HL-60 (cell line): ENCODE results near the gene CHN2.

ENCODE experiments used
- DNase-seq, 2 experiments: peaks; one replicate each; pipeline ENCODE4 v3.0.0-alpha.2; 2010 to 2020; ENCODE audit warnings: low read depth in 1 of 2, low spot score in 1 of 2
- H3K27ac ChIP-seq: fragments of 250-450 bp; sonication (Bioruptor Pico); replicated peaks from 2 replicates; pipeline ENCODE4 v1.5.1; 2020; ENCODE audit warnings: mild to moderate bottlenecking, moderate library complexity
- H3K27me3 ChIP-seq: fragments of 250-450 bp; sonication (Bioruptor Pico); 2 replicates; pipeline ENCODE4 v1.5.1; 2021; ENCODE audit warnings: mild to moderate bottlenecking, moderate library complexity; ENCODE audit not compliant: insufficient read depth, poor library complexity, severe bottlenecking
- H3K4me3 ChIP-seq: replicated peaks from 2 replicates; pipeline ENCODE4 v1.5.1; 2011; ENCODE audit warnings: mild to moderate bottlenecking, control low read depth, low read length; ENCODE audit not compliant: insufficient read depth
- CTCF ChIP-seq: IDR thresholded peaks from one replicate; pipeline ENCODE4 v1.5.1; 2011; ENCODE audit warnings: low read length, control low read depth, inconsistent platforms; ENCODE audit not compliant: insufficient read depth
- GABPA ChIP-seq: IDR thresholded peaks from 2 replicates; pipeline ENCODE4 v1.6.1; 2012; ENCODE audit warnings: low read depth
- POLR2AphosphoS5 ChIP-seq: IDR thresholded peaks from 2 replicates; pipeline ENCODE4 v1.6.1; 2012; ENCODE audit warnings: low read depth
- REST ChIP-seq: IDR thresholded peaks from 2 replicates; pipeline ENCODE4 v1.6.1; 2012; ENCODE audit warnings: low read depth; ENCODE audit not compliant: insufficient replicate concordance
- SPI1 ChIP-seq: IDR thresholded peaks from 2 replicates; pipeline ENCODE4 v1.6.1; 2012; ENCODE audit warnings: low read depth, mild to moderate bottlenecking, borderline replicate concordance

The CHN2 gene

GRCh38 chr7:29432721-29433120, 238.1 kb downstream of the CHN2 start:
- H3K27ac ChIP-seq: no peak overlapping the region
- DNase-seq: no peak
- no peaks in the 10 kb centered on the region for H3K27me3 ChIP-seq
- no peak for TF ChIP-seq POLR2AphosphoS5
- no peak for TF ChIP-seq REST
- TF ChIP-seq GABPA: no peak
- TF ChIP-seq SPI1: no peak
- TF ChIP-seq CTCF: no peak
- H3K4me3 ChIP-seq: no peak overlapping the region

GRCh38 chr7:29434380-29434768, 239.8 kb downstream of the CHN2 start:
- Histone ChIP-seq H3K27ac (no peak overlapping the region), H3K4me3 (no peak overlapping the region), H3K27me3 (no peaks in the 10 kb centered on the region)
- TF ChIP-seq SPI1: no peak
- no peak for TF ChIP-seq REST
- TF ChIP-seq POLR2AphosphoS5: no peak
- no peak for TF ChIP-seq CTCF
- TF ChIP-seq GABPA: no peak
- no peak for DNase-seq

GRCh38 chr7:29435167-29435566, 240.6 kb downstream of the CHN2 start:
- no peak for DNase-seq

More at GRCh38 chr7:29435167-29435566, 240.6 kb downstream of the CHN2 start:
- Histone ChIP-seq H3K4me3 (no peak overlapping the region), H3K27me3 (no peaks in the 10 kb centered on the region), H3K27ac (no peak overlapping the region)
- TF ChIP-seq GABPA (no peak), REST (no peak), POLR2AphosphoS5 (no peak), CTCF (no peak), SPI1 (no peak)
